Endodermal cell (in vitro differentiated cells): ENCODE data around the gene NPPC. TPM values are rescaled to one million over a fixed set of nuclear protein-coding genes. Genes with fewer than 3 reads are reported as not detected.

Experiments
- DNase-seq: peaks from one replicate; pipeline ENCODE4 v3.0.0-alpha.2; 2017
- H3K27ac ChIP-seq: 2 replicates; pipeline ENCODE4 v1.5.1; 2013; ENCODE audit warnings: mild to moderate bottlenecking, low read depth, low read length, moderate library complexity
- H3K27me3 ChIP-seq: 2 replicates; pipeline ENCODE4 v1.6.1; 2013; ENCODE audit warnings: mild to moderate bottlenecking, low read length, moderate library complexity; ENCODE audit not compliant: insufficient read depth, control insufficient read depth, poor library complexity, severe bottlenecking
- H3K36me3 ChIP-seq: 2 replicates; pipeline ENCODE4 v1.7.0; 2013; ENCODE audit warnings: mild to moderate bottlenecking, low read length, moderate library complexity; ENCODE audit not compliant: control insufficient read depth, insufficient read depth
- H3K4me1 ChIP-seq: one replicate; pipeline ENCODE4 v1.7.0; 2013; ENCODE audit warnings: low read length; ENCODE audit not compliant: control insufficient read depth, insufficient read depth
- H3K4me3 ChIP-seq: 2 replicates; pipeline ENCODE4 v1.5.1; 2013; ENCODE audit warnings: mild to moderate bottlenecking, low read length, moderate library complexity
- H3K9ac ChIP-seq: 2 replicates; pipeline ENCODE4 v1.6.1; 2013; ENCODE audit warnings: mild to moderate bottlenecking, low read length, moderate library complexity; ENCODE audit not compliant: poor library complexity, severe bottlenecking; ENCODE audit errors: extremely low read depth
- H3K9me3 ChIP-seq: 2 replicates; pipeline ENCODE4 v1.6.1; 2013; ENCODE audit warnings: mild to moderate bottlenecking, low read length, moderate library complexity; ENCODE audit not compliant: control insufficient read depth
- H3K27ac Mint-ChIP-seq: 2 replicates; pipeline ENCODE4 v1.8.0; 2020; ENCODE audit warnings: mixed read lengths
- H3K27me3 Mint-ChIP-seq: 2 replicates; pipeline ENCODE4 v1.8.0; 2021; ENCODE audit warnings: mild to moderate bottlenecking, mixed read lengths; ENCODE audit not compliant: insufficient read depth
- H3K36me3 Mint-ChIP-seq: 2 replicates; pipeline ENCODE4 v1.8.0; 2020; ENCODE audit warnings: low read depth, mixed read lengths
- H3K4me1 Mint-ChIP-seq: 2 replicates; pipeline ENCODE4 v1.8.0; 2020; ENCODE audit warnings: mixed read lengths
- H3K4me3 Mint-ChIP-seq: 2 replicates; pipeline ENCODE4 v1.8.0; 2020; ENCODE audit warnings: mild to moderate bottlenecking, moderate library complexity, mixed read lengths
- H3K9me3 Mint-ChIP-seq: 2 replicates; pipeline ENCODE4 v1.8.0; 2020; ENCODE audit warnings: mild to moderate bottlenecking, mixed read lengths
- WGBS, 2 experiments: methylation state at CpG; one replicate each; pipeline versions ENCODE4 v1.1.5 to v1.1.7; 2013; ENCODE audit warnings: missing lambda C conversion rate in 2 of 2, mixed read lengths in 1 of 2; ENCODE audit not compliant: insufficient coverage in 1 of 2, insufficient read length in 1 of 2; 5-methylcytosine and 5-hydroxymethylcytosine counted together
- total RNA-seq, 2 donors: library from RNA; stranded (reverse); fragmentation: NEBNext Ultra II Directional in 1 of 2; extraction: Animal tissue kit (Norgen Biotek cat#: 25700) in 1 of 2; gene quantifications; 2 replicates in 1 of 2; 3 replicates in 1 of 2; pipeline ENCODE4 v1.2.1, GENCODE V29; 2021
- TF ChIP-seq, protein P1 (sequence below): fragments of 200-600 bp; sonication (generic); conservative IDR thresholded peaks from 2 replicates; pipeline ENCODE4 v1.5.0; 2021; ENCODE audit warnings: antibody characterized with exemption, mild to moderate bottlenecking

Gene NPPC
- total RNA-seq, 2 donors from 2014 or later = 0.84 TPM; not detected in 1

DNA sequence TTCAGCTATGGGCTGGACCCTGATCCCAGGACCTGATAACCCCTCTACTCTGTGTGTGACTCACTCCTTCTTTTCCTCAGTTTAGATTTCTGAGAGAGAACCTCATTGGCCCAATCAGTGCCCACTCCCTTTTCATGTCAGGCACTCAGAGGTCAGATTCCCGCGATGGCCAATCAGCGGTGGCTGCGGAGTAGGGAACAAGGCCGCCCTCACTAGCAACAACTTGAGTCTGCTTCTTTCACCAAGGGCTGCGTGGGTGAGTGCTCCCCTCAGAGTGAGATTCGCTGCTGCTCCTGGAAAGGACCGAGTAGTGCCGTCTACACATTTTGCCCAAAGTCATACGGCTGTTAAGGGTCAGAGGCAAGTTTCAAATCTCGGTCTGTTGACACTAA is 34.7 kb downstream of the NPPC start:
- no peaks in the 10 kb centered on the region for H3K27me3 ChIP-seq
- H3K36me3 ChIP-seq = no peaks in the 10 kb centered on the region
- no peak overlapping the region for H3K27ac ChIP-seq
- H3K9me3 ChIP-seq = no peaks in the 10 kb centered on the region
- no peak overlapping the region for H3K4me3 Mint-ChIP-seq
- peaks cover 3% of the 10 kb centered on the region for H3K27me3 Mint-ChIP-seq
- H3K4me1 ChIP-seq = no peaks in the 10 kb centered on the region
- no peak overlapping the region for H3K4me3 ChIP-seq
- DNase-seq = no peak
- no peaks in the 10 kb centered on the region for H3K4me1 Mint-ChIP-seq
- H3K36me3 Mint-ChIP-seq = no peaks in the 10 kb centered on the region
- WGBS, 2 experiments = 81 to 82% methylated on average over 11 of the region's 11 CpGs
- H3K27ac Mint-ChIP-seq = no peak overlapping the region
- TF ChIP-seq, protein P1, sequence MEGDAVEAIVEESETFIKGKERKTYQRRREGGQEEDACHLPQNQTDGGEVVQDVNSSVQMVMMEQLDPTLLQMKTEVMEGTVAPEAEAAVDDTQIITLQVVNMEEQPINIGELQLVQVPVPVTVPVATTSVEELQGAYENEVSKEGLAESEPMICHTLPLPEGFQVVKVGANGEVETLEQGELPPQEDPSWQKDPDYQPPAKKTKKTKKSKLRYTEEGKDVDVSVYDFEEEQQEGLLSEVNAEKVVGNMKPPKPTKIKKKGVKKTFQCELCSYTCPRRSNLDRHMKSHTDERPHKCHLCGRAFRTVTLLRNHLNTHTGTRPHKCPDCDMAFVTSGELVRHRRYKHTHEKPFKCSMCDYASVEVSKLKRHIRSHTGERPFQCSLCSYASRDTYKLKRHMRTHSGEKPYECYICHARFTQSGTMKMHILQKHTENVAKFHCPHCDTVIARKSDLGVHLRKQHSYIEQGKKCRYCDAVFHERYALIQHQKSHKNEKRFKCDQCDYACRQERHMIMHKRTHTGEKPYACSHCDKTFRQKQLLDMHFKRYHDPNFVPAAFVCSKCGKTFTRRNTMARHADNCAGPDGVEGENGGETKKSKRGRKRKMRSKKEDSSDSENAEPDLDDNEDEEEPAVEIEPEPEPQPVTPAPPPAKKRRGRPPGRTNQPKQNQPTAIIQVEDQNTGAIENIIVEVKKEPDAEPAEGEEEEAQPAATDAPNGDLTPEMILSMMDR = no peak
- H3K9ac ChIP-seq = no peak overlapping the region
- peaks cover under 1% of the 10 kb centered on the region for H3K9me3 Mint-ChIP-seq

DNA sequence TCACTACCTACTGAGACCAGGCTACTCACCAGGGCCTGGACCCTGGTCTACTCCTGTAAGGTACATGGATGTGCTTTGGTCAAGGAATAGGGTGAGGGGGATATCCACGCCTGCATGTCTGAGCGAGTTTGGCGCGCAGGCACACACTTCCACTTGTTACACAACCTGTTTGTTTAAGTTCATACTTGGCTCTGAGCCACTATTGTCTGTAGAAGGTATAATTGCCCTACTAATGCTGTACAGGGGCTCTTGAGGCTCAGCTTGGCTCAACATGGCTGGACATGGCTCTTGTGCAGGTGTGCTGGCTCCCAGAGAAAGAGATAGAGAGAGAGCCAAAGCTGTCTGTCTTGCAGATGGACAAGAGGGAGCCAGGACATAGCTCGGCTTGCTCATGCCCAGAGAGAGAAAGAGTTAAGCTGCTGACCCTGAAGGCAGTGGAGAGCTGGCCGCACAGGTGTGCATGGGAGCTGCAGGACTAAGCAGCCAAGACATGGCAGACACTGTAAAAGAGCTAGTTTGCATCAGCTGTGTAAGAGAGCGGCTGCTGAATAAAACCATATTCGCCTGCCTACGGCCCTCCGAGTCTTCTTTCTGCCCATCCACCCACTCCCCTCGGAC is 35.2 kb downstream of the NPPC start:
- TF ChIP-seq, protein P1 = no peak

DNA sequence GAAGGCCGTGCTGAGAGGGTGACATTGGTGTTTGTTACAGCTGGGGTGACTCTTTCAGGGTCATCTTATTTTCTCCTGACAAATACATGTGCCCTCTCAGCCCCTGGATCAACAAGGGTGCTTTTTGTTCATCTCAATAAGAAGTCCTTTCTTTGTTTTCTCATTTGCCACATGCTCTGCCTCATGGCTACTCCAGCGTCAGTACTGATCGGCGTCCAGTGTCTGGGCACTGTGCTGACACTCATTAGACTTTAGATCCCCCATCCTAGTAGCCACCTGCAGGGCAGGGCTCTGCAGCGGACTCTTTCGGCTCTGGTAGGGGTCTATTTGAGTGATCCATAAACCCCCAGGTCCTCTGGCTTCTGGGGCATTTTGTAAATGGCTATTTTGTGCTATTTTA is 38.4 kb downstream of the NPPC start:
- Histone ChIP-seq H3K27me3 (no peaks in the 10 kb centered on the region), H3K27ac (no peak overlapping the region)
- H3K9me3 Mint-ChIP-seq = peaks cover 6% of the 10 kb centered on the region

More for the DNA sequence above, 35.2 kb downstream of the NPPC start:
- H3K27ac Mint-ChIP-seq = no peak overlapping the region
- H3K36me3 Mint-ChIP-seq = no peaks in the 10 kb centered on the region
- H3K27me3 ChIP-seq = no peaks in the 10 kb centered on the region
- DNase-seq = no peak
- no peak overlapping the region for H3K9ac ChIP-seq
- no peaks in the 10 kb centered on the region for H3K4me1 Mint-ChIP-seq
- H3K27me3 Mint-ChIP-seq = peaks cover 8% of the 10 kb centered on the region
- H3K9me3 Mint-ChIP-seq = peaks cover 6% of the 10 kb centered on the region
- WGBS, 2 experiments = 88 to 93% methylated on average over 7 to 11 of the region's 11 CpGs
- H3K4me3 Mint-ChIP-seq = no peak overlapping the region
- H3K36me3 ChIP-seq = no peaks in the 10 kb centered on the region
- no peaks in the 10 kb centered on the region for H3K9me3 ChIP-seq
- no peaks in the 10 kb centered on the region for H3K4me1 ChIP-seq
- H3K4me3 ChIP-seq = no peak overlapping the region
- H3K27ac ChIP-seq = no peak overlapping the region

More for the DNA sequence above, 38.4 kb downstream of the NPPC start:
- Histone ChIP-seq H3K9me3 (no peaks in the 10 kb centered on the region), H3K36me3 (no peaks in the 10 kb centered on the region), H3K4me1 (no peaks in the 10 kb centered on the region), H3K4me3 (no peak overlapping the region), H3K9ac (no peak overlapping the region)
- Mint-ChIP-seq H3K27ac (no peak overlapping the region), H3K36me3 (no peaks in the 10 kb centered on the region), H3K4me3 (no peak overlapping the region), H3K4me1 (no peaks in the 10 kb centered on the region), H3K27me3 (peaks cover 13% of the 10 kb centered on the region)
- DNase-seq = no peak
- TF ChIP-seq, protein P1 = no peak
- WGBS, 2 experiments = 83 to 95% methylated on average over 1 to 6 of the region's 6 CpGs
